ENCODE results near the gene THOP1.
"Not testable (repeated sequence)": the region's sequence is repeated elsewhere in the genome, so short reads cannot be mapped to it uniquely, and the experiment has no call there.

- TF ChIP-seq CTCF, POLR2A (IDR thresholded peaks at IDR 0.05): not testable (repeated sequence)
These were observed 7.4 kb downstream of the THOP1 start for GRCh38 chr19:2792666-2793065.

Measured in heart left ventricle (tissue), 13 donors.